Activated naive CD4-positive, alpha-beta T cell treated with anti-CD3 and anti-CD28 coated beads, Interleukin-2, amount 10 ng/mL, durations not matched to agents 5 hours and 36 hours (primary cell): ENCODE data around the gene AK8. TPM values are rescaled to one million over a fixed set of nuclear protein-coding genes. Genes with fewer than 3 reads are reported as not detected.

ENCODE experiments used
- total RNA-seq, 2 experiments: library from RNA; stranded (reverse); gene quantifications; one replicate each; pipeline ENCODE4 v1.2.3, GENCODE V29; 2021

The AK8 gene, protein sequence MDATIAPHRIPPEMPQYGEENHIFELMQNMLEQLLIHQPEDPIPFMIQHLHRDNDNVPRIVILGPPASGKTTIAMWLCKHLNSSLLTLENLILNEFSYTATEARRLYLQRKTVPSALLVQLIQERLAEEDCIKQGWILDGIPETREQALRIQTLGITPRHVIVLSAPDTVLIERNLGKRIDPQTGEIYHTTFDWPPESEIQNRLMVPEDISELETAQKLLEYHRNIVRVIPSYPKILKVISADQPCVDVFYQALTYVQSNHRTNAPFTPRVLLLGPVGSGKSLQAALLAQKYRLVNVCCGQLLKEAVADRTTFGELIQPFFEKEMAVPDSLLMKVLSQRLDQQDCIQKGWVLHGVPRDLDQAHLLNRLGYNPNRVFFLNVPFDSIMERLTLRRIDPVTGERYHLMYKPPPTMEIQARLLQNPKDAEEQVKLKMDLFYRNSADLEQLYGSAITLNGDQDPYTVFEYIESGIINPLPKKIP
- total RNA-seq = not detected

DNA sequence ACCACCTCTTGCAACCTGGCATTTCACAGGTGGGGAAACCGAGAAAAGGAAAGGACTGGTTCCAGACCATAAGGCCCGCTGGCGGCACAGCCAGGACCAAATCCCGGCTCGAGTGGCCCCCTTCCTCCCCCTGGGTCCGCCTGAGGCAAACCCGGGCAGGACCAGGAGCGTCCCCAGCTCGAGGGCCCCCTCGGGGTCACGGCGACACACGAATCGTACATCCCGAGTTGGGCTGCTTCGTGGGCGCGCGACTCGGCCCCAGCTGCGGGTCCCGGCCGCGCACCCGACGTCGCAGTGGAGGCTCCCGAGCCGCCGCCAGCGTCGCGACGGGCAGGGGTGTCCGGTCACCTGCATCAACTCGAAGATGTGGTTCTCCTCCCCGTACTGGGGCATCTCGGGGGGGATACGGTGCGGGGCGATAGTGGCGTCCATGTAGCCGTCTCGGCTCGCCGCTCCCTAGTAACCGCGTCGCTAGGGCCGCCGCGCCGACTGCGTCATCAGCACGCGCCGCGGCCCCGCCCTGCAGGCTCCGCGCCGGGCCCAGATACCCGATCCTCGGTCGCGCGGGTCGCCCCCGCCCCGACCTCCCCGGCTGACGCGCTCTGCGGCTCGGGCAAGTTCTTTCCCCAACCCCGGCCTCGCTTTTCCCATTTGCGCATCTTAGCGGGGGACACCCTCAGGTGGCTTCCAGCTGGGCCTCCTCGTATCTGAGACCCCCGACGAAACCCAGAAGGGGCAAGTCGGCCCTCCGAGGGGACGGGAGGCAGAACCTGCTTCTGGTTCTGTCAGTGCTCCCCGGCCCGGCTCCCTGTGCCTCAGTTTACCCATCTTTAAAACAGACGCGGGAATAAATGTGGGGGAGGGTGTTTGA, at the start of gene AK8:
TSS of gene AK8 (minus strand) at position 461 of the 871 bp plus-strand sequence. CDS start at position 432, 29 bp downstream.

DNA sequence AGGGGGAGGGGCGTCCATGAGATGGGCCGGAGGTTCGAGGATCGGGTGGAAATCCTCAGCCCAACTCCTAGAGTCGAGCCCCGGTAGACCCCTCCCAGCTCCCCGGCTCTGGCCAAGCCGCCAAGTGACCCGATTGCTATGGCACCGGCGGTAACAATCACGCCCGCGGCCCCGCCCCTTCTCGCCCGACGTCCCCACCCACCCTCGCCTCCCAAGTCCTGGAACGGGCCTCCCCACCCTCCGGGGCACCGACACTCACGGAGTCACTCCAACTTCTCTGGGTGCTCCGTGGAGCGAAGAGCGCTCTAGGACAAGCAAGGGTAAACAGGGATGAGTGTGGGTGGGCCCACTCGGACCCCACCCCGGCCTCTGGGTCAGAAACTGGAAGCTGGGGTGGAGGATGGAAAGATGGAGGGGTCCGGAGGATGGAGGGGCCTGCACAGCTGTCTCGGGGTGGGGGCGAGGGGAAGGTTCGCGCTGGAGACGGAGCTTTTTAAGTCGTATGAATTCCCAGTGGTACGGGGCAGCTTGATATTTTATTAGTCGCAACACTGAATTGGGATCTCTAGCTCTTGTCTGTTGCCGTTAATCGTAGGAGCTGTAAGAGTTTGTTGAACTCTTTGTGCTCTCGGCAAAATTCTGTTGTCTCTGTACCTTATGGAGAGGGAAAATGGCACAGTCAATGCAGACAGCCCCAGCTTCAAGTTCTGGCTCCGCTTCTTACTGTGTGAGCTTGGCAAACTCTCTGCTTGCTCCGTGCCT, 792 bp upstream of the AK8 start, which contains the start of gene SPACA9:
TSS of gene SPACA9 (plus strand) at position 204 of the 762 bp plus-strand sequence. CDS start 5,050 bp downstream, outside the sequence.

Other genes starting within 250 kb of the AK8 start
- 10 to 100 TPM; 12.9 to 14.2 TPM for gene DDX31, start 208.3 kb downstream of the AK8 start, total RNA-seq
- 10 to 100 TPM; 11.5 to 12.1 TPM for gene GTF3C4, start 207.8 kb downstream of the AK8 start, total RNA-seq
- 1 to 10 TPM; 1.3 to 2.7 TPM for gene SPACA9, start 614 bp upstream of the AK8 start, total RNA-seq
- 10 to 100 TPM; 37.4 to 39.1 TPM for gene TSC1, start 66.3 kb upstream of the AK8 start, total RNA-seq
- gene GFI1B, start 100.4 kb upstream of the AK8 start, total RNA-seq = not detected
- 10 to 100 TPM; 66.6 to 67.5 TPM for gene GTF3C5, start 152.7 kb upstream of the AK8 start, total RNA-seq
- gene CEL, start 183.7 kb upstream of the AK8 start, total RNA-seq = 1 to 10 TPM; 2.2 to 2.6 TPM
- gene RALGDS, start 243.0 kb upstream of the AK8 start, total RNA-seq = 10 to 100 TPM; 82.4 to 83.8 TPM